ENCODE results near the gene NTNG1.
"Not testable (repeated sequence)": the region's sequence is repeated elsewhere in the genome, so short reads cannot be mapped to it uniquely, and the experiment has no call there.

Gene NTNG1

GRCh38 chr1:107140703-107141490, at the start of gene NTNG1:
NTNG1 (plus strand) TSS chr1:107141039.
- CTCF ChIA-PET = interaction anchor here (0.7 to 1.5 kb wide), 3 partner anchors 9 to 523 kb away, joined by 3 read pairs; no protein-coding TSS in a partner anchor
- POLR2A ChIA-PET = interaction anchor here (1.0 to 2.6 kb wide), 2 partner anchors 9 to 84 kb away, joined by 4 to 11 read pairs; partner anchors contain the start of gene PRMT6
- TF ChIP-seq SP1 (IDR thresholded peaks at IDR 0.05) = no peak
- 0 out of 2 replicates have a peak, but pooled peaks have one; percentile 0 for TF ChIP-seq L3MBTL2 (conservative IDR thresholded peaks at IDR 0.05)
- no peak for TF ChIP-seq ELF4 (IDR thresholded peaks at IDR 0.05)
- no peak for TF ChIP-seq BHLHE40 (IDR thresholded peaks at IDR 0.05; ENCODE audit: borderline replicate concordance)
- DNase-seq (ENCODE audit: extremely low spot score) = peak; percentile 58

- POLR2A ChIA-PET = no interaction called here
- TF ChIP-seq ARNT (IDR thresholded peaks at IDR 0.05) = no peak
- no peak for TF ChIP-seq ELF4 (IDR thresholded peaks at IDR 0.05)
- TF ChIP-seq SP1 (IDR thresholded peaks at IDR 0.05) = no peak
- no peak for TF ChIP-seq FOXM1 (IDR thresholded peaks at IDR 0.05; ENCODE audit: borderline replicate concordance)
- TF ChIP-seq NFRKB (IDR thresholded peaks at IDR 0.05) = no peak
- TF ChIP-seq LEF1 (IDR thresholded peaks at IDR 0.05; ENCODE audit: borderline replicate concordance) = no peak
- TF ChIP-seq HDGF (IDR thresholded peaks at IDR 0.05; ENCODE audit: borderline replicate concordance) = no peak
- no peak for TF ChIP-seq FOXA1 (IDR thresholded peaks at IDR 0.05)
- no peak for TF ChIP-seq TARDBP (IDR thresholded peaks at IDR 0.05)
- TF ChIP-seq FOXK2 (IDR thresholded peaks at IDR 0.05) = no peak
- no peak for TF ChIP-seq L3MBTL2 (conservative IDR thresholded peaks at IDR 0.05)
- TF ChIP-seq SUZ12 (IDR thresholded peaks at IDR 0.05) = no peak
- TF ChIP-seq BHLHE40 (IDR thresholded peaks at IDR 0.05; ENCODE audit: borderline replicate concordance) = no peak
- TF ChIP-seq PKNOX1 (IDR thresholded peaks at IDR 0.05) = no peak
- CTCF ChIA-PET = no interaction called here
- no peak for DNase-seq (ENCODE audit: extremely low spot score)
Measured at GRCh38 chr1:107091418-107091817, 49.4 kb upstream of the NTNG1 start.

- POLR2A ChIA-PET; DNase-seq (ENCODE audit: extremely low spot score); CTCF ChIA-PET: not testable (repeated sequence)
Measured at GRCh38 chr1:107093395-107093794, 47.4 kb upstream of the NTNG1 start.

- TF ChIP-seq SP1 (IDR thresholded peaks at IDR 0.05) = no peak
- TF ChIP-seq FOXM1 (IDR thresholded peaks at IDR 0.05; ENCODE audit: borderline replicate concordance) = no peak
- TF ChIP-seq FOXK2 (IDR thresholded peaks at IDR 0.05) = no peak
- TF ChIP-seq TARDBP (IDR thresholded peaks at IDR 0.05) = no peak
- TF ChIP-seq SUZ12 (IDR thresholded peaks at IDR 0.05) = no peak
- TF ChIP-seq ELF4 (IDR thresholded peaks at IDR 0.05) = no peak
- TF ChIP-seq LEF1 (IDR thresholded peaks at IDR 0.05; ENCODE audit: borderline replicate concordance) = no peak
- no peak for TF ChIP-seq ARNT (IDR thresholded peaks at IDR 0.05)
- ChIA-PET CTCF (no interaction called here), POLR2A (no interaction called here)
- no peak for DNase-seq (ENCODE audit: extremely low spot score)
Measured at GRCh38 chr1:107095647-107096046, 45.2 kb upstream of the NTNG1 start.

- CTCF ChIA-PET = no interaction called here
- DNase-seq (ENCODE audit: extremely low spot score) = no peak
- POLR2A ChIA-PET = no interaction called here
- TF ChIP-seq HDGF (IDR thresholded peaks at IDR 0.05; ENCODE audit: borderline replicate concordance) (no peak), TARDBP (IDR thresholded peaks at IDR 0.05) (no peak), ELF4 (IDR thresholded peaks at IDR 0.05) (no peak), SP1 (IDR thresholded peaks at IDR 0.05) (no peak), FOXK2 (IDR thresholded peaks at IDR 0.05) (no peak), SUZ12 (IDR thresholded peaks at IDR 0.05) (no peak), LEF1 (IDR thresholded peaks at IDR 0.05; ENCODE audit: borderline replicate concordance) (no peak), BHLHE40 (IDR thresholded peaks at IDR 0.05; ENCODE audit: borderline replicate concordance) (no peak), FOXA1 (IDR thresholded peaks at IDR 0.05) (no peak), CTBP1 (IDR thresholded peaks at IDR 0.05; ENCODE audit: borderline replicate concordance) (no peak), FOXM1 (IDR thresholded peaks at IDR 0.05; ENCODE audit: borderline replicate concordance) (no peak), L3MBTL2 (conservative IDR thresholded peaks at IDR 0.05) (no peak), ZNF384 (IDR thresholded peaks at IDR 0.05) (no peak), ARNT (IDR thresholded peaks at IDR 0.05) (no peak), NFRKB (IDR thresholded peaks at IDR 0.05) (no peak), PKNOX1 (IDR thresholded peaks at IDR 0.05) (no peak)
Measured at GRCh38 chr1:107096690-107097089, 44.1 kb upstream of the NTNG1 start.

- ChIA-PET CTCF (no interaction called here), POLR2A (no interaction called here)
- DNase-seq (ENCODE audit: extremely low spot score) = no peak
- TF ChIP-seq PKNOX1 (IDR thresholded peaks at IDR 0.05) (no peak), ZNF384 (IDR thresholded peaks at IDR 0.05) (no peak), SP1 (IDR thresholded peaks at IDR 0.05) (no peak), FOXK2 (IDR thresholded peaks at IDR 0.05) (no peak), L3MBTL2 (conservative IDR thresholded peaks at IDR 0.05) (no peak), NFRKB (IDR thresholded peaks at IDR 0.05) (no peak), LEF1 (IDR thresholded peaks at IDR 0.05; ENCODE audit: borderline replicate concordance) (no peak), ELF4 (IDR thresholded peaks at IDR 0.05) (no peak), TARDBP (IDR thresholded peaks at IDR 0.05) (no peak), HDGF (IDR thresholded peaks at IDR 0.05; ENCODE audit: borderline replicate concordance) (no peak), SUZ12 (IDR thresholded peaks at IDR 0.05) (no peak), BHLHE40 (IDR thresholded peaks at IDR 0.05; ENCODE audit: borderline replicate concordance) (no peak), FOXA1 (IDR thresholded peaks at IDR 0.05) (no peak), CTBP1 (IDR thresholded peaks at IDR 0.05; ENCODE audit: borderline replicate concordance) (no peak), ARNT (IDR thresholded peaks at IDR 0.05) (no peak), FOXM1 (IDR thresholded peaks at IDR 0.05; ENCODE audit: borderline replicate concordance) (no peak)
Measured at GRCh38 chr1:107098961-107099360, 41.9 kb upstream of the NTNG1 start.

All from HEK293T (cell line).